Gastroesophageal sphincter (tissue), 4 donors: ENCODE measurements around the gene UBL4A. TPM values are rescaled to one million over a fixed set of nuclear protein-coding genes. Genes with fewer than 3 reads are reported as not detected.

Experiments used
- ATAC-seq: fragments of 150-250 bp; one replicate; pipeline ENCODE4 v1.9.1; 2016; ENCODE audit warnings: mild to moderate bottlenecking, moderate library complexity
- H3K27ac ChIP-seq, 4 donors: fragments of 200-600 bp; sonication (generic) in 3 of 4; 1 replicate in 3 of 4; 2 replicates in 1 of 4; pipeline ENCODE4 v1.5.1; 2016 to 2019
- H3K27me3 ChIP-seq: fragments of 200-600 bp; sonication (generic); one replicate; pipeline ENCODE4 v1.5.1; 2019
- H3K36me3 ChIP-seq, 2 donors: fragments of 200-600 bp; sonication (generic); one replicate each; pipeline ENCODE4 v1.5.1; 2019; ENCODE audit warnings: control low read depth in 1 of 2
- H3K4me1 ChIP-seq, 3 donors: fragments of 200-600 bp; sonication (generic); 1 replicate in 2 of 3; 2 replicates in 1 of 3; pipeline ENCODE4 v1.5.1; 2016 to 2019; ENCODE audit warnings: control low read depth in 2 of 3
- H3K4me3 ChIP-seq, 2 donors: fragments of 200-600 bp; sonication (generic); one replicate each; pipeline ENCODE4 v1.5.1; 2019; ENCODE audit warnings: mild to moderate bottlenecking in 1 of 2, moderate library complexity in 1 of 2
- H3K9me3 ChIP-seq, 3 donors: fragments of 200-600 bp; sonication (generic); one replicate each; pipeline ENCODE4 v1.5.1; 2017 to 2019; ENCODE audit warnings: control low read depth in 2 of 3
- EP300 ChIP-seq: sonication (generic); formaldehyde crosslinking; IDR thresholded peaks from one replicate; pipeline ENCODE4 v1.6.1; 2017; ENCODE audit warnings: antibody characterized with exemption, mild to moderate bottlenecking
- POLR2A ChIP-seq, 2 donors: fragments of 450-650 bp; IDR thresholded peaks; one replicate each; pipeline ENCODE4 v1.6.1; 2017; ENCODE audit warnings: antibody characterized with exemption in 2 of 2, mild to moderate bottlenecking in 2 of 2, moderate library complexity in 1 of 2
- POLR2AphosphoS5 ChIP-seq: sonication (generic); formaldehyde crosslinking; IDR thresholded peaks from one replicate; pipeline ENCODE4 v1.6.1; 2017; ENCODE audit warnings: antibody characterized with exemption
- WGBS, 2 donors: methylation state at CpG; one replicate each; pipeline ENCODE4 v1.1.5; 2018; ENCODE audit warnings: low coverage in 1 of 2; 5-methylcytosine and 5-hydroxymethylcytosine counted together
- total RNA-seq, 4 donors: library from RNA; depleted of rRNA; stranded (reverse); fragments of >200 nt; gene quantifications; one replicate each; pipeline ENCODE4 v1.1.0, GENCODE V29; 2016
- TF ChIP-seq, protein P1 (sequence below), 4 experiments: fragments of 200-600 bp in 2 of 4; fragments of 450-650 bp in 2 of 4; sonication (generic) in 1 of 4; IDR thresholded peaks; one replicate each; pipeline ENCODE4 v1.5.1; 2017 to 2019; ENCODE audit warnings: antibody characterized with exemption in 4 of 4, mild to moderate bottlenecking in 2 of 4, moderate library complexity in 2 of 4

Gene UBL4A
- total RNA-seq, 4 donors from 2014 or later: 35.9 to 80.2 (median 47.0) TPM

GRCh38 chrX:154515090-154515965, 28.9 kb upstream of the UBL4A start:
- H3K4me1 ChIP-seq: peaks cover 5 to 35% (median 11%) of the 10 kb centered on the region in 3 donors
- 53 to 63% methylated on average over 4 to 9 of the region's 34 CpGs for WGBS, 2 donors
- H3K9me3 ChIP-seq: no peaks in the 10 kb centered on the region
- peaks cover 0 to 11% of the 10 kb centered on the region in 2 donors for H3K36me3 ChIP-seq
- ATAC-seq: peak; percentile 1
- H3K27me3 ChIP-seq: no peaks in the 10 kb centered on the region
- H3K27ac ChIP-seq: peak overlapping the region; percentile 89 to 95 (median 94)
- TF ChIP-seq EP300: no peak
- TF ChIP-seq, protein P1, sequence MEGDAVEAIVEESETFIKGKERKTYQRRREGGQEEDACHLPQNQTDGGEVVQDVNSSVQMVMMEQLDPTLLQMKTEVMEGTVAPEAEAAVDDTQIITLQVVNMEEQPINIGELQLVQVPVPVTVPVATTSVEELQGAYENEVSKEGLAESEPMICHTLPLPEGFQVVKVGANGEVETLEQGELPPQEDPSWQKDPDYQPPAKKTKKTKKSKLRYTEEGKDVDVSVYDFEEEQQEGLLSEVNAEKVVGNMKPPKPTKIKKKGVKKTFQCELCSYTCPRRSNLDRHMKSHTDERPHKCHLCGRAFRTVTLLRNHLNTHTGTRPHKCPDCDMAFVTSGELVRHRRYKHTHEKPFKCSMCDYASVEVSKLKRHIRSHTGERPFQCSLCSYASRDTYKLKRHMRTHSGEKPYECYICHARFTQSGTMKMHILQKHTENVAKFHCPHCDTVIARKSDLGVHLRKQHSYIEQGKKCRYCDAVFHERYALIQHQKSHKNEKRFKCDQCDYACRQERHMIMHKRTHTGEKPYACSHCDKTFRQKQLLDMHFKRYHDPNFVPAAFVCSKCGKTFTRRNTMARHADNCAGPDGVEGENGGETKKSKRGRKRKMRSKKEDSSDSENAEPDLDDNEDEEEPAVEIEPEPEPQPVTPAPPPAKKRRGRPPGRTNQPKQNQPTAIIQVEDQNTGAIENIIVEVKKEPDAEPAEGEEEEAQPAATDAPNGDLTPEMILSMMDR (IDR thresholded peaks at IDR 0.05): no peak
- no peak for TF ChIP-seq POLR2A (IDR thresholded peaks at IDR 0.05)
- no peak for TF ChIP-seq POLR2AphosphoS5
- H3K4me3 ChIP-seq: peak overlapping the region; percentile 70 to 86

GRCh38 chrX:154513716-154514115, 27.3 kb upstream of the UBL4A start:
- no peak overlapping the region for H3K27ac ChIP-seq
- no peak for ATAC-seq
- H3K9me3 ChIP-seq: no peaks in the 10 kb centered on the region
- peaks cover 0 to 27% of the 10 kb centered on the region in 2 donors for H3K36me3 ChIP-seq
- H3K4me1 ChIP-seq: peaks cover 5 to 35% (median 11%) of the 10 kb centered on the region in 3 donors
- WGBS, 2 donors: 86 to 93% methylated on average over 2 of the region's 2 CpGs
- no peak for TF ChIP-seq POLR2A (IDR thresholded peaks at IDR 0.05)
- TF ChIP-seq, protein P1 (IDR thresholded peaks at IDR 0.05): no peak
- no peak for TF ChIP-seq POLR2AphosphoS5
- no peak for TF ChIP-seq EP300
- no peak overlapping the region for H3K4me3 ChIP-seq
- H3K27me3 ChIP-seq: no peaks in the 10 kb centered on the region

GRCh38 chrX:154512879-154513553, 26.6 kb upstream of the UBL4A start:
- peaks cover 0 to 34% of the 10 kb centered on the region in 2 donors for H3K36me3 ChIP-seq
- H3K4me3 ChIP-seq: no peak overlapping the region
- H3K9me3 ChIP-seq: no peaks in the 10 kb centered on the region
- no peak for ATAC-seq
- 79 to 95% methylated on average over 4 to 5 of the region's 16 CpGs for WGBS, 2 donors
- TF ChIP-seq POLR2A (IDR thresholded peaks at IDR 0.05) (no peak), EP300 (no peak), POLR2AphosphoS5 (no peak)
- TF ChIP-seq, protein P1 (IDR thresholded peaks at IDR 0.05): no peak
- no peak overlapping the region for H3K27ac ChIP-seq
- H3K27me3 ChIP-seq: no peaks in the 10 kb centered on the region
- peaks cover 5 to 30% (median 11%) of the 10 kb centered on the region in 3 donors for H3K4me1 ChIP-seq

GRCh38 chrX:154511761-154512160, 25.3 kb upstream of the UBL4A start:
- WGBS, 2 donors: no CpG with 5 or more reads among the region's 12 CpGs
- no peak for TF ChIP-seq POLR2AphosphoS5
- no peak for TF ChIP-seq EP300
- TF ChIP-seq, protein P1 (IDR thresholded peaks at IDR 0.05): no peak
- TF ChIP-seq POLR2A (IDR thresholded peaks at IDR 0.05): no peak
- no peak overlapping the region for H3K27ac ChIP-seq
- H3K4me1 ChIP-seq: peaks cover 0 to 18% (median 0%) of the 10 kb centered on the region in 3 donors
- no peaks in the 10 kb centered on the region for H3K9me3 ChIP-seq
- H3K36me3 ChIP-seq: peaks cover 0 to 47% of the 10 kb centered on the region in 2 donors
- no peak overlapping the region for H3K4me3 ChIP-seq
- H3K27me3 ChIP-seq: no peaks in the 10 kb centered on the region
- no peak for ATAC-seq
